Measurements from ENCODE around the gene HMOX2. TPM values are rescaled to one million over a fixed set of nuclear protein-coding genes. Genes with fewer than 3 reads are reported as not detected.

The HMOX2 gene
- total and polyA plus RNA-seq, 2 experiments from 2014 or later, result 36.0 to 61.5 TPM

DNA sequence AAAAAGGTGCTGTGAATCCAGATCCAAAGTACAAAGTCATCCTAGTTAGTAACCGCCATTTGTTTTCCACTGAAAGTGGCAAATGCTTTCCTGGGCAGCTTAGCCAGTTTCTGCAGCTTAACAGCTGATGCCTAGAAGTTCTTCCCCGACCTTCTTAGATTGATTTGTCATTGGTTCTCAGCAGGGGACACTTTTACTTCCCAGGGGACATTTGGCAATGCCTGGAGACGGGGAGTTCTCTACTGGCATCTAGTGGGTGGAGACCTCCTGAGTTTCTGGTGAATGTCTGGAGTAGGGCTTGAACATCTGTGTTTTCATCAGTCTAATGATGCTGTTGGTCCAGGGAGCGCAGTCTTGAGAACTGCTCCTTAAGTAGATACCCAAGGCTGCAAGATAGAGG, 43.0 kb upstream of the HMOX2 start:
- Histone ChIP-seq H3K27ac (no peak overlapping the region), H3K9ac (no peak overlapping the region), H2AFZ (no peak overlapping the region), H3K4me3 (no peak overlapping the region), H3K36me3 (ENCODE audit: low read depth) (peaks cover 27% of the 10 kb centered on the region; the same call in 1 of the 2 replicates), H3K9me3 (ENCODE audit: low read depth) (no peaks in the 10 kb centered on the region), H3K4me1 (ENCODE audit: insufficient read depth) (no peaks in the 10 kb centered on the region), H3K27me3 (replicated peaks; ENCODE audit: insufficient read depth) (no peaks in the 10 kb centered on the region), H3K9me2 (ENCODE audit: insufficient read depth) (no peaks in the 10 kb centered on the region), H3F3A (ENCODE audit: insufficient read depth) (no peaks in the 10 kb centered on the region), H3K4me2 (ENCODE audit: unreplicated experiment) (no peak overlapping the region), H4K20me1 (ENCODE audit: insufficient read depth) (no peaks in the 10 kb centered on the region; the same call in 1 of the 2 replicates), H3K79me2 (ENCODE audit: insufficient read depth) (peaks cover 88% of the 10 kb centered on the region)
- TF ChIP-seq EZH2phosphoT487 (IDR thresholded peaks at IDR 0.05; ENCODE audit: insufficient read depth, low read depth), result no peak
- in situ Hi-C loops (cut with MboI), result no loop called here
- DNase-seq, result no peak
- WGBS, 2 experiments (ENCODE audit: low coverage in 1 of 2, low lambda C conversion rate in 2 of 2, missing lambda C conversion rate in 2 of 2), result 97% methylated on average over 4 of the region's 4 CpGs

- H3F3A ChIP-seq (ENCODE audit: insufficient read depth), result no peaks in the 10 kb centered on the region
- H3K9me2 ChIP-seq (ENCODE audit: insufficient read depth), result no peaks in the 10 kb centered on the region
- H3K27ac ChIP-seq, result no peak overlapping the region
- no peaks in the 10 kb centered on the region for H3K27me3 ChIP-seq (replicated peaks; ENCODE audit: insufficient read depth)
- 90 to 93% methylated on average over 12 of the region's 12 CpGs for WGBS, 2 experiments (ENCODE audit: low coverage in 1 of 2, low lambda C conversion rate in 2 of 2, missing lambda C conversion rate in 2 of 2)
- no peak overlapping the region for H3K4me2 ChIP-seq (ENCODE audit: unreplicated experiment)
- TF ChIP-seq EZH2 (IDR thresholded peaks at IDR 0.05; ENCODE audit: insufficient read depth, poor library complexity, severe bottlenecking), result no peak
- no peak for TF ChIP-seq EZH2phosphoT487 (IDR thresholded peaks at IDR 0.05; ENCODE audit: insufficient read depth, low read depth)
- DNase-seq, result no peak
- no peak overlapping the region for H3K9ac ChIP-seq
- H3K4me1 ChIP-seq (ENCODE audit: insufficient read depth), result no peaks in the 10 kb centered on the region
- H3K36me3 ChIP-seq (ENCODE audit: low read depth), result peaks cover 32% of the 10 kb centered on the region; the same call in 1 of the 2 replicates
- no peak overlapping the region for H2AFZ ChIP-seq
- no peaks in the 10 kb centered on the region for H3K9me3 ChIP-seq (ENCODE audit: low read depth)
- no peak overlapping the region for H3K4me3 ChIP-seq
- no peaks in the 10 kb centered on the region; the same call in 1 of the 2 replicates for H4K20me1 ChIP-seq (ENCODE audit: insufficient read depth)
- in situ Hi-C loops (cut with MboI), result no loop called here
- peaks cover 87% of the 10 kb centered on the region for H3K79me2 ChIP-seq (ENCODE audit: insufficient read depth)
These were observed 42.0 kb upstream of the HMOX2 start for GRCh38 chr16:4433914-4434787.

GRCh38 chr16:4435337-4436067, 40.7 kb upstream of the HMOX2 start:
- no peak overlapping the region for H3K4me2 ChIP-seq (ENCODE audit: unreplicated experiment)
- WGBS, 2 experiments (ENCODE audit: low coverage in 1 of 2, low lambda C conversion rate in 2 of 2, missing lambda C conversion rate in 2 of 2), result 79 to 83% methylated on average over 8 of the region's 8 CpGs
- in situ Hi-C loops (cut with MboI), result no loop called here
- no peaks in the 10 kb centered on the region for H3K9me2 ChIP-seq (ENCODE audit: insufficient read depth)
- no peak overlapping the region for H3K9ac ChIP-seq
- DNase-seq, result peak; percentile 9
- no peak overlapping the region for H3K4me3 ChIP-seq
- no peaks in the 10 kb centered on the region for H3F3A ChIP-seq (ENCODE audit: insufficient read depth)
- H2AFZ ChIP-seq, result no peak overlapping the region
- H3K27me3 ChIP-seq (replicated peaks; ENCODE audit: insufficient read depth), result no peaks in the 10 kb centered on the region
- peaks cover 32% of the 10 kb centered on the region; the same call in 1 of the 2 replicates for H3K36me3 ChIP-seq (ENCODE audit: low read depth)
- no peaks in the 10 kb centered on the region for H3K9me3 ChIP-seq (ENCODE audit: low read depth)
- no peak overlapping the region for H3K27ac ChIP-seq
- peaks cover 74% of the 10 kb centered on the region for H3K79me2 ChIP-seq (ENCODE audit: insufficient read depth)
- H3K4me1 ChIP-seq (ENCODE audit: insufficient read depth), result no peaks in the 10 kb centered on the region
- TF ChIP-seq EZH2 (IDR thresholded peaks at IDR 0.05; ENCODE audit: insufficient read depth, poor library complexity, severe bottlenecking), result no peak
- no peak for TF ChIP-seq EZH2phosphoT487 (IDR thresholded peaks at IDR 0.05; ENCODE audit: insufficient read depth, low read depth)
- H4K20me1 ChIP-seq (ENCODE audit: insufficient read depth), result no peaks in the 10 kb centered on the region; the same call in 1 of the 2 replicates

- Histone ChIP-seq H4K20me1 (ENCODE audit: insufficient read depth) (no peaks in the 10 kb centered on the region; the same call in 1 of the 2 replicates), H3K9me3 (ENCODE audit: low read depth) (no peaks in the 10 kb centered on the region), H2AFZ (no peak overlapping the region), H3K79me2 (ENCODE audit: insufficient read depth) (peaks cover 57% of the 10 kb centered on the region), H3K36me3 (ENCODE audit: low read depth) (peaks cover 34% of the 10 kb centered on the region; the same call in 1 of the 2 replicates), H3K9ac (no peak overlapping the region), H3K27me3 (replicated peaks; ENCODE audit: insufficient read depth) (no peaks in the 10 kb centered on the region), H3K4me3 (no peak overlapping the region), H3K4me1 (ENCODE audit: insufficient read depth) (no peaks in the 10 kb centered on the region), H3K9me2 (ENCODE audit: insufficient read depth) (no peaks in the 10 kb centered on the region), H3K4me2 (ENCODE audit: unreplicated experiment) (no peak overlapping the region), H3K27ac (no peak overlapping the region), H3F3A (ENCODE audit: insufficient read depth) (no peaks in the 10 kb centered on the region)
- 96 to 99% methylated on average over 3 of the region's 3 CpGs for WGBS, 2 experiments (ENCODE audit: low coverage in 1 of 2, low lambda C conversion rate in 2 of 2, missing lambda C conversion rate in 2 of 2)
- DNase-seq, result no peak
- in situ Hi-C loops (cut with MboI), result no loop called here
- no peak for TF ChIP-seq EZH2phosphoT487 (IDR thresholded peaks at IDR 0.05; ENCODE audit: insufficient read depth, low read depth)
- no peak for TF ChIP-seq EZH2 (IDR thresholded peaks at IDR 0.05; ENCODE audit: insufficient read depth, poor library complexity, severe bottlenecking)
These were observed 38.8 kb upstream of the HMOX2 start for GRCh38 chr16:4437366-4437765.
